ENCODE data around the gene GPR158.

The GPR158 gene

DNA sequence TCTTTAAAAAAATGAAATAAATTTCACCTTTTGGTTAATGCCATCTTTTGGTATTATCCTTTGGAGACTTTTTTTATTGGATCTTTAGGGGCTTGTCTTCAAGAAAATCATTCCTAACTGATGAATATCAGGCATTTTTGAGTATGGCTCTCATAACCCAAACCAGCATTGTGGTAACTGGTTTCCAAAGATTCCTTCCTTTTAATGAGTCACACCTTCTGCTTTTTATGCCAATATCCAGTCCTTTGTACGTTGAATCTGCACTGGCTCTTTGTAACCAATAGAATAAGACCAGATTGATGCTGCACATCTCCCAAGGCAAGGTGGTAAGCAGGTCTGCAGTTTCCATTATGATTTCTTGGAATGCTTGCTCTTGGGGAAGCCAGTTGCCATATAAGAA lies 89.1 kb downstream of the GPR158 start:
- Histone ChIP-seq H3F3A (ENCODE audit: control insufficient read depth, insufficient read depth) (no peaks in the 10 kb centered on the region), H3K4me1 (ENCODE audit: control insufficient read depth, low read length) (no peaks in the 10 kb centered on the region), H3K9me3 (ENCODE audit: control insufficient read depth, insufficient read depth, low read length) (no peaks in the 10 kb centered on the region), H4K20me1 (ENCODE audit: control insufficient read depth, insufficient read depth, low read depth, low read length) (no peaks in the 10 kb centered on the region), H3K27ac (ENCODE audit: low read depth, low read length) (no peak overlapping the region), H3K36me3 (ENCODE audit: control insufficient read depth, low read length) (no peaks in the 10 kb centered on the region), H3K4me3 (ENCODE audit: low read length) (no peak overlapping the region), H3K9me2 (replicated peaks; ENCODE audit: control insufficient read depth, low read length) (no peaks in the 10 kb centered on the region), H3K4me2 (ENCODE audit: low read length) (no peak overlapping the region), H3K27me3 (ENCODE audit: control insufficient read depth, low read length) (no peaks in the 10 kb centered on the region), H3K79me2 (ENCODE audit: control insufficient read depth, low read length) (no peaks in the 10 kb centered on the region)
- TF ChIP-seq, protein P1, sequence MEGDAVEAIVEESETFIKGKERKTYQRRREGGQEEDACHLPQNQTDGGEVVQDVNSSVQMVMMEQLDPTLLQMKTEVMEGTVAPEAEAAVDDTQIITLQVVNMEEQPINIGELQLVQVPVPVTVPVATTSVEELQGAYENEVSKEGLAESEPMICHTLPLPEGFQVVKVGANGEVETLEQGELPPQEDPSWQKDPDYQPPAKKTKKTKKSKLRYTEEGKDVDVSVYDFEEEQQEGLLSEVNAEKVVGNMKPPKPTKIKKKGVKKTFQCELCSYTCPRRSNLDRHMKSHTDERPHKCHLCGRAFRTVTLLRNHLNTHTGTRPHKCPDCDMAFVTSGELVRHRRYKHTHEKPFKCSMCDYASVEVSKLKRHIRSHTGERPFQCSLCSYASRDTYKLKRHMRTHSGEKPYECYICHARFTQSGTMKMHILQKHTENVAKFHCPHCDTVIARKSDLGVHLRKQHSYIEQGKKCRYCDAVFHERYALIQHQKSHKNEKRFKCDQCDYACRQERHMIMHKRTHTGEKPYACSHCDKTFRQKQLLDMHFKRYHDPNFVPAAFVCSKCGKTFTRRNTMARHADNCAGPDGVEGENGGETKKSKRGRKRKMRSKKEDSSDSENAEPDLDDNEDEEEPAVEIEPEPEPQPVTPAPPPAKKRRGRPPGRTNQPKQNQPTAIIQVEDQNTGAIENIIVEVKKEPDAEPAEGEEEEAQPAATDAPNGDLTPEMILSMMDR (IDR thresholded peaks at IDR 0.05; ENCODE audit: low read depth, low read length, poor library complexity, severe bottlenecking) = no peak
- TF ChIP-seq EZH2phosphoT487 (IDR thresholded peaks at IDR 0.05; ENCODE audit: borderline replicate concordance, low read length) = no peak

DNA sequence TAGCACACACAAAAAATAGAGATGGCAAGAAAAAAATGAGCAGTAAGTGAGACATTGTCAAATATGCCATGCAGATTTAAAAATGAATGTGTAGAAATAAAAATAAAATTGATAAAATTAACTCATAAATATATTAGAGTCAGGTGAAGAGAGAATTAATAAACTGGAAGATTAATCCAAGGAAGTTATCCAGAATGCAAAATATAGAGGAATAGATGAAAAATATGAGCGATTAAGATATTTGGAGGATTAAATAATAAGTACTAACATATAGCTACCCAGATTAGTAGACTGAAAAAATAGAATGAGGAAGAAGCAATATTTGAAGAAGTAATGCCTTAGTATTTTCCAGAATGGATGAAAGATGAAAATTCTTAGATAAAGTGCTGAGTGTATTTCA lies 103.4 kb downstream of the GPR158 start:
- H3K4me1 ChIP-seq (ENCODE audit: control insufficient read depth, low read length) = no peaks in the 10 kb centered on the region
- no peak overlapping the region for H3K4me3 ChIP-seq (ENCODE audit: low read length)
- H3F3A ChIP-seq (ENCODE audit: control insufficient read depth, insufficient read depth) = no peaks in the 10 kb centered on the region
- H4K20me1 ChIP-seq (ENCODE audit: control insufficient read depth, insufficient read depth, low read depth, low read length) = no peaks in the 10 kb centered on the region
- no peaks in the 10 kb centered on the region for H3K27me3 ChIP-seq (ENCODE audit: control insufficient read depth, low read length)
- H3K27ac ChIP-seq (ENCODE audit: low read depth, low read length) = no peak overlapping the region
- H3K4me2 ChIP-seq (ENCODE audit: low read length) = no peak overlapping the region
- no peaks in the 10 kb centered on the region; the same call in 1 of the 2 replicates for H3K9me3 ChIP-seq (ENCODE audit: control insufficient read depth, insufficient read depth, low read length)
- no peak for TF ChIP-seq EZH2phosphoT487 (IDR thresholded peaks at IDR 0.05; ENCODE audit: borderline replicate concordance, low read length)
- TF ChIP-seq, protein P1 (IDR thresholded peaks at IDR 0.05; ENCODE audit: low read depth, low read length, poor library complexity, severe bottlenecking) = no peak
- no peaks in the 10 kb centered on the region for H3K36me3 ChIP-seq (ENCODE audit: control insufficient read depth, low read length)
- H3K9me2 ChIP-seq (replicated peaks; ENCODE audit: control insufficient read depth, low read length) = no peaks in the 10 kb centered on the region
- H3K79me2 ChIP-seq (ENCODE audit: control insufficient read depth, low read length) = no peaks in the 10 kb centered on the region

DNA sequence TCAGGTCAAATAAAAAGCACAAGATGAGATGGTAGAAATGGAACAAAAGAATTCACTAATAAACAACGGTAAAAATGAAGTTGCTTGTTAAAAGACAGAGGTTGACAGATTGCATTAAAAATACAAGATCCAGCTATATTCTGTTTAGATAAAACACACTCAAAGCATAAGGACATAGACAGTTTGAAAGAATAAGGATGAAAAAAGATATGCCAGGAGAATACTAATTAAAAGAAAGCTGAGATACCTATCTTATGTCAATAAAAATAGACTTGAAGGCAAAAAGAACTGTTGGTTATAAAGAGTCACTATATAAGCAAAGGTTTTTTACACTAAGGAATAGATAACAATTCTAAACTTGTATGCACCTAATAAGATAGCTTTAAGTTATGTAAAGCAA lies 105.3 kb downstream of the GPR158 start:
- Histone ChIP-seq H3K27ac (ENCODE audit: low read depth, low read length) (no peak overlapping the region), H3K36me3 (ENCODE audit: control insufficient read depth, low read length) (no peaks in the 10 kb centered on the region), H3K27me3 (ENCODE audit: control insufficient read depth, low read length) (no peaks in the 10 kb centered on the region), H4K20me1 (ENCODE audit: control insufficient read depth, insufficient read depth, low read depth, low read length) (no peaks in the 10 kb centered on the region), H3F3A (ENCODE audit: control insufficient read depth, insufficient read depth) (no peaks in the 10 kb centered on the region), H3K79me2 (ENCODE audit: control insufficient read depth, low read length) (no peaks in the 10 kb centered on the region), H3K4me1 (ENCODE audit: control insufficient read depth, low read length) (no peaks in the 10 kb centered on the region), H3K9me2 (replicated peaks; ENCODE audit: control insufficient read depth, low read length) (no peaks in the 10 kb centered on the region), H3K4me3 (ENCODE audit: low read length) (no peak overlapping the region), H3K4me2 (ENCODE audit: low read length) (no peak overlapping the region), H3K9me3 (ENCODE audit: control insufficient read depth, insufficient read depth, low read length) (no peaks in the 10 kb centered on the region; the same call in 1 of the 2 replicates)
- TF ChIP-seq EZH2phosphoT487 (IDR thresholded peaks at IDR 0.05; ENCODE audit: borderline replicate concordance, low read length) = no peak
- TF ChIP-seq, protein P1 (IDR thresholded peaks at IDR 0.05; ENCODE audit: low read depth, low read length, poor library complexity, severe bottlenecking) = no peak
